GM18870 (cell line): ENCODE results near the gene ARF5.
"Not testable (repeated sequence)": the region's sequence is repeated elsewhere in the genome, so short reads cannot be mapped to it uniquely, and the experiment has no call there.

Experiments used
- ATAC-seq: cut with Tn5 transposase; IDR thresholded peaks from one replicate; pipeline ENCODE4 v1.9.1; 2021; ENCODE audit warnings: moderate library complexity; ENCODE audit not compliant: unreplicated experiment

The ARF5 gene

DNA sequence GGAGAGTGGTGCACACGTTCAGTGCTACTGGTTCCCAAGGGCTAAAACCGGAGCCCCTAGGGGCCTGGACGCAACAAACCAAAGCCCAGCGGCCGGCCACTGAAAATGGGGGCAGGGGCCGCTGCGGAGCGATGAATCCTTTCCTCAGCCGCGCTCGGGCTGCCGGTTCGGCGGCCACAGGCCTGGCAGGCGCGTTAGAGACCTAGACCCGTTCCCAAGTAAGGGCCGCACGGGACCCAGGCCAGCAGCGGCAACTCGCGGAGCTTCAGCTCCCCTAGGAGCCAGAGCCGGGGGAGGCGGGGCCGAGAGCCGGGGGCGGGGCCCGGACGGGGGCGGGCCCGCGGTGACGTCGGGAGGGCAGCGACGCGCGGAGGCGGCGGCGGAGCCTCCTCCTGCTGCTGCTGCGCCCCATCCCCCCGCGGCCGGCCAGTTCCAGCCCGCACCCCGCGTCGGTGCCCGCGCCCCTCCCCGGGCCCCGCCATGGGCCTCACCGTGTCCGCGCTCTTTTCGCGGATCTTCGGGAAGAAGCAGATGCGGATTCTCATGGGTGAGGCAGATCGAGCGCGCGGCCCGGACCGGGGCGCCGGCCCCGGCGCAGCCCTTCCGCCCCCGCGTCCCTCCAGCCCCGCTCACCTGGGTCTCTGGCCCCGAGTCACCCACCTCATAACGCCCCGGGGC is at the start of gene ARF5:
Gene ARF5 (plus strand): TSS at position 393 of the 678 bp plus-strand sequence. CDS start 88 bp downstream, at position 481.
- ATAC-seq, result peak; percentile 40

DNA sequence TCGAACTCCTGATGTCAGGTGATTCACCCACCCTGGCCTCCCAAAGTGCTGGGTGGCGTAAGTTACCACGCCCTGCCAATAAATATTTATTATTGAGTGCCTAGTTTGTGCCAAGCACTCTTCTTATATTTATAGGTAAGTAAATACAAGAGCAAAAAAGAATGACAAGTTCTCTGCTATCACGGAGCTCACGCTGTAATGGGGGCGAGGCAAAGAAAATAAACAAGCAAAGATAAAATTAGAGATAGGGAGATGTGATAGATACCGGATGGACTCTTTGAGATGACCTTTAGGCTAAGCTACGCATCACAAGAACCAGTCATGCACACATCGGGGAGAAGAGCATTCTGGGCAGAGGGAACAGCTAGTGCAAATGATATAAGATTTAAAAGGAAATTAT is 49.1 kb upstream of the ARF5 start:
- no peak for ATAC-seq

DNA sequence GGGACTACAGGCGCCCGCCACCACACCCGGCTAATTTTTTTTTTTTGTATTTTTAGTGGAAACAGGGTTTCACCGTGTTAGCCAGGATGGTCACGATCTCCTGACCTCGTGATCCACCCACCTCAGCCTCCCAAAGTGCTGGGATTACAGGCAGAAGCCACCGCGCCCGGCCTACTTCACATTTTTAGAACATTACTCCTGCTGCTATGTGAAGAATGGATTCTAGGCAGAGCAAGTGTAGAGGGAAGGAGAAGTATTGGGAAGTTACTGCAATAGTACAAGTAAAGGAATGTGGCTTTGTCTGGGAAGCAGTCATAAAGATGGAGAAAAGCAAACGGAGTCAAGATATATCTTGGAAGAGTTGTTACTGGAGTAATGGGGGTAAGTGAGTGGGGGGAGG is 47.8 kb upstream of the ARF5 start:
- not testable (repeated sequence) for ATAC-seq

DNA sequence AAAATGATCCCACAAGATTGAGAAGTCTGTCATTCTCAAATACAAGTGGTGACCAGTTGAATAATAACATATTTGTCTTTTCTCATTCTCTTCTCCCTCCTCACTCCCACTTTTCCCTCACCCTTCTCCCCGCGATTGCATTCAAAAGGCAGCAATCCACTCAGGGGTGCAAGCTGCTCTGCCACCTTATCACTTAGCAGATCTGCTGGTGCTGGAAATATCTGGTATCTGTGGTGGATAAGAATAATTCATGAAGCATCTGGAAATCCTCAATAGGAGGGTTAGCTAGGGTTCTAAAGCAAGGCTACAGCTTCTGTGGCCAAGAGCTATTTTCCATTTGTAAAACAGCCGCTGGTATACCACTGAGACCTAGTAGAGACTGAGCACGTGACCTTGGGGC is 46.7 kb upstream of the ARF5 start:
- no peak for ATAC-seq

DNA sequence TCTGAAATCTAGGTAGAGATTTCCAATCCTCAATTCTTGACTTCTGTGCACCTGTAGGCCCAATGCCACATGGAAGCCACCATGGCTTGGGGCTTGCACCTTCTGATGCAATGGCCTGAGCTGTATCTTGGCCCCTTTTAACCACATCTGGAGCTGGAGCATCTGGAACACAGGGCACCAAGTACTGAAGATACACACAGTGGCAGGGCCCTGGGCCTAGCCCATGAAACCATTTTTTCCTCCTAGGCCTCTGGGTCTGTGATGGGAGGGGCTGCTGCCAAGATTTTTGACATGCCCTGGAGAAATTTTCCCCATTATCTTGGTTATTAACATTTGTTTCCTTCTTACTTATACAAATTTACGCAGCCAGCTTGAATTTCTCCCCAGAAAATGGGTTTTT is 41.9 kb upstream of the ARF5 start:
- ATAC-seq, result no peak

DNA sequence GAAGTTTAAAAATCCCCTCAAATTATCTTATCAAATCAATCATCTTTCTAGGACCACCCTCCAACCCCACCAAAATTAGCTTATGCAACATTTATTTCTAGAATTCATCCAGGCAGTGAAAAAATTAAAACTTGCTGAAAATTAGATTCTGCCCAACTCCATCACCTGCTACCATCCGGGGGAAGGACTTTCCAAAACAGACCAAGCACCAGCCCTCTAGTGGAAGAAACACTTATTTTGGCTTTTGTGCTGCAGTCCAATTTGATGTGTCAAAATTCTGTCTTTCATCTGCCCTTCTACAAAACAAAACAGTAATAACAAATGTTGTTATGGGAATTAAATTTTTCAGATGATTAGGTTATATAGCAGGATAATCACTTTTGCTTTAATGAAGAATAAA is 38.0 kb upstream of the ARF5 start:
- ATAC-seq, result no peak

DNA sequence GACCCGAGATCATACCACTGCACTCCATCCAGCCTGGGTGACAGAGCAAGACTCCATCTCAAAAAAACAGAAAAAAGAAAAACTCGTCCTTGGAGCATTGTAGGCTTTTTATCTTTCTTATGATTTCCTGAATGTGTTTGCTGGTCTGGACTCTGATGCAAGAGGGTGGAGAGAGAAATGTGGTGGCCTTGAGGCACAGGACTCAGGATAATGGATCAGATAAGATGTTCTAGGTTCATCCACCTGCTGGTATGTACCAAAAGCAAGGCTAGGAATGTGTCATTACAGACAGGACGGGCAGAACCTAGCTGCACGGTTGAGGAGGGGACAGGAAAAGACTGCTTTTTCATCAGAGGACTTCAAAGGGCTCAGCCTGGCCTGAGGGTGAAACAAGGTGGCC is 36.3 kb upstream of the ARF5 start:
- ATAC-seq, result no peak

DNA sequence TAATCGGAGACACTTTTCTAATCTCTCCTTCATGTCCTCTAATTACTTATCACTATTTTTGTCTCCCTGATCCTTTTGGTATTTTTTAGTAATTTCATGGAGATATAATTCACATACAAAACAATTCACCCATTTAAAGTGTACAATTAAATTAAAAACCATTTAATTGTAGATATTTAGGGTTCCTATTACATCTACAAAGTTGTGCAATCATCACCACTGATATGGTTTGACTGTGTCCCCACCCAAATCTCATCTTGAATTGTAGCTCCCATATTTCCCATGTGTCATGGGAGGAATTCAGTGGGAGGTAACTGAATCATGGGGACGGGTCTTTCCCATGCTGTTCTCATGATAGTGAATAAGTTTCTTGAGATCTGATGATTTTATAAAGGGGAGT is 31.8 kb upstream of the ARF5 start:
- no peak for ATAC-seq

DNA sequence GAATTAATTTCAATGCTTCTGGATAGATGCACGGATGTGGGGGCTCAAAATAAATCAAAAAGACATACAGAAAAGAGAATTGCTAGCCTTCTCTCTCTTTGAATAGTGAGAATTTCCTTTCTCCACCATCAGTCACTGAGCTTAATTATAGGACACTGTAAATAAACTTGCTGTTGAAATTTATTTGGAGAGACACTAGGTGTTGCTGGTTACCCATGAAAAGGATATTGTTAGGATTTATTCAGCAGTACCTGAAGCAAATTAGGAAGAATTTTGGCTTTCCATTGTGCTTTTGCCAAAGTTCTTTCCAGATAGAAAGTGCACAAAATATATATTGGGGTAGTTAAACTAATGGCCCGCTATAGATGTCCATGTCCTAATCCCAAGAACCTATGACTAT is 30.4 kb upstream of the ARF5 start:
- ATAC-seq, result no peak

DNA sequence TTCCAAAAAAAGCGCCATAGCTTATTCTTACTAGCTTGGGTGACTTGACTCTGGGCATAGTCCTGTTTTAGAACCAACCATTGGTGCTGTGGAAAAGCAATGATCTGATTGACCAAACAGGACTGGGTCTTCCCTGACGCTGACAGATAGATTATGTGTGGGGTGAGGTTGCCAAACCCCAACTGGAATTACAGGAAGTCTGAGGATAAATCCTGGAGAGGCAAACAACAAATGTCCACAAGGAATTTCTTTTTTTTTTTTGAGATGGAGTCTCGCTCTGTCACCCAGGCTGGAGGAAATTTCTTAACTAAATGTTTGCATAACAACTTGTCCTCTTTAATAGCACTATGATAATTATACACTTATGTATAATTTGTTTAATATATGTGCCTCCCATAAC is 22.0 kb upstream of the ARF5 start:
- ATAC-seq, result no peak

DNA sequence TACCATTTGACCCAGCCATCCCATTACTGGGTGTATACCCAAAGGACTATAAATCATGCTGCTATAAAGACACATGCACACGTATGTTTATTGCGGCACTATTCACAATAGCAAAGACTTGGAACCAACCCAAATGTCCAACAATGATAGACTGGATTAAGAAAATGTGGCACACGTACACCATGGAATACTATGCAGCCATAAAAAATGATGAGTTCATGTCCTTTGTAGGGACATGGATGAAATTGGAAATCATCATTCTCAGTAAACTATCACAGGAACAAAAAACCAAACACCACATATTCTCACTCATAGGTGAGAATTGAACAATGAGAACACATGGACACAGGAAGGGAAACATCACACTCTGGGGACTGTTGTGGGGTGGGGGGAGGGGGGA is 20.2 kb upstream of the ARF5 start:
- not testable (repeated sequence) for ATAC-seq

DNA sequence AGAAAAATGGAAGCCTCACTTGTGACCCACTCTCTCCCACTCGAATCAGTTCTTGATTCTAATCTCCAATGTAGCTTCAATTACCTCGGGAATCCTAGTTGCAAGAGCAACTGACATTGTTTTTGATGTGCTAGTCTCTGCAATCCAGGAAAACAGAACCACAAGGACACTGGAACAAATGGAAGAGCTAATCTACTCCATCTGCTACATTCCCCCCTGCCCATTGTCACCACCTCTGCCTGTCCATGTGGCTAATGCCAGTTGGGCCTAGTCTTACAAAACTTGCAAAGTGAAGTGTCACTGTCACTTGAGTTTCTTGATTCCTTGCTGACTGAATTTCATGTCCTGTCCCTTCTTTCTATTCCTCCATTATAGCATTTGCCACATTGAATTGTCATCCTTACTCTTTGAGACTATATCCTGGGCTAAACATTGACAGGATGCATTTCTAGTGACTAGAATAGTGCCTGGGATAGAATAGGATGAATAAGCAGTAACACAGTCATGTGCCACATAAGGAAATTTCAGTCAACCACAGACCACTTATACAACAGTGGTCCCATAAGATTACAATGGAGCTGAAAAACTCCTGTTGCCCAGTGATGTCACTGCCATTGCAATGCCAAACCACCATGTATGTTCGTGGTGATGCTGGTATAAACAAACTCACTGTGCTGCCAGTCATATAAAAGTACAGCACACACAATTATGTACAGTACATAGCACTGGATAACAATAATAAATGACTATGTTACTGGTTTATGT is 16.3 kb upstream of the ARF5 start:
- no peak for ATAC-seq

DNA sequence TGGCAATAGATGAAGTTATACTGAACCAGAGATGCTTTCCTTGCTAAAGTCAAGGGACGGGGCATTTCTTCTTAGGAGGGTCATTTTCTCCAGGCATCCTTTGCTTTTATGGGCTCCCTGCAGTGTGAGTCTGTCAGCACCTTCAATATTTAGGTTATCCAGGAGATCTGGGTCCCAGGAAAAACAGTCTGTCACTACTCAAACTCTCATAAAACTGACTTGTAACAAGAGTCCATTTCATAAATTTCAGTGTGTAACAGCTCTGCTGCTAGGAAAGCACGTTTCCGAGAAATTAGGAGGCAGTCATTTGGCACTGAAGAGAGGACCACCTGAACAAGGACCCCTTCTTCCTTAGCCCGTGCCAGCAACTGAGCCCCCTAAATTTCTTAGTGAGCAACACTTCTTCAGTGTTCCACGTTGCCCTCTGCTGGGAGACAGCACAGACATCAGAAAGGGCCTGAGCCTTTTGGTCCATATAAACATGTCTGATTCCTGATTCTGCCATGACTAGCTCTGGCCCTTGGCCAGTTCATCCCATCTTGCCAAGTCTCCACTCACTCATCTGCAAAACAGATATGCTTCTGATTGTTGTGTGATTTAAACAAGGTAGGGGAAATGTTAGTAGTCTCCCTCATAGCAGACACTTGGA is 10.1 kb upstream of the ARF5 start:
- ATAC-seq, result no peak

DNA sequence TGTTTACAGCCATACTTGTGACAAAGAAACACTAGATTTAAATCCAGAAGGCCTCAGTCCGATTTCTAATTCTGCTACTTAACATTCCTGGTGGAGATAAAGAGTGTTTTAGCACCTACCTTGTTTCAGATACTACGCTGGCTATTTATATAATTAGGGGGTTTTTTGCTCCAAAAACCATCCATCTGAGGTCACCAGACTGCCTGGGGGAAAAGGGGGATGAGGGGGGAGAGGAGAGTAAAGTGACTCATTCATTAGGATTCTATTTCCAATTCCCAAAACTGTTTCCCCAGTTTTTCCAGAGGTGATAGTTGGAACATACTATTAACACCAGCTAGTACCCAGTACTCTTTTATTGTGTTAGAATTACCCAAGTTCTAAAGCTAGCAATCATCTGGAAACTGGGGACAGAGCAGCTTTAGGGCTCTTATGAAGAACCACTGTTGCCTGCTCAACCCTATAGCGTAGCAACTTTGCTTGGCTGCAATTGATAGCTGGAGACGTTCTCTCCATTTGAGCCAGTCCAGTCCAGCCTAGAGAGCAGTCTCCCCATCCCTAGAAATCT is 9.4 kb upstream of the ARF5 start:
- no peak for ATAC-seq

DNA sequence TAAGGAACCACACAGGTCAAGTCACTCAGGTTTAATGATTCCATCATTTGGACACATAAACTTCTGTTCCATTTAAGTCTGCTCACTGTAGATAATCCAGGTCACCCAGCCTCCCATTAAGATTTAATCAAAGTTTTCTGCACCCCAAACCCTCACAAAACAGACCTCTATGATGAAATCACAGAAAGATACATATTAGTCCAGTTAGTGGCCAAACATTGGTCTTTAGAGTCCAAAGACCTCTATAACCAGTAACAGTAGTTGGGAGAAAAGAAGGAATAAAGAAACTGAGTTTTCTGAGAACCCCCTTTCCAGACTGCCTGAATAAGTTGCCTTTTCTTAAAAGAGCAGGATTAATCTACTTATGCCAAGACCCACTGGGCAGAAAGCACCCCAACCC is 7.6 kb upstream of the ARF5 start:
- ATAC-seq, result no peak

DNA sequence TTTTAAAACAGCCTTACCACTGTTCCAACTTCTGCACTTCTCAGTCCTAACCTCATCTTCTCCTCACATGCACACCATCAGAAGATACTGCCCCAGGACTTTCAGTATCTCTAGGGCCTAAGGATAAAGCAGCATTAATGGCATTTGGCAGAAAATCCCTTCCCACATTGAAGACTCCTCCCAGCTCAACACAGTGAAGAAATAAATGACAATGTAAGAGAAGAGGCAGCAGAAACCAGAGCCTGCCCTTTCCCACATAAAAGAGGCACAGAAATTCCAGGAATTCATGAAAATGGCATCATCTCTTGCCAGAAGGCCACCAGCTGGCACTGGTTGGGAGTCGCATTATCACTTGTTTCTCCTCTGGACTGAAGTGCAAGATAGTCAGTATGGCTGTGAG is 6.5 kb upstream of the ARF5 start:
- no peak for ATAC-seq

DNA sequence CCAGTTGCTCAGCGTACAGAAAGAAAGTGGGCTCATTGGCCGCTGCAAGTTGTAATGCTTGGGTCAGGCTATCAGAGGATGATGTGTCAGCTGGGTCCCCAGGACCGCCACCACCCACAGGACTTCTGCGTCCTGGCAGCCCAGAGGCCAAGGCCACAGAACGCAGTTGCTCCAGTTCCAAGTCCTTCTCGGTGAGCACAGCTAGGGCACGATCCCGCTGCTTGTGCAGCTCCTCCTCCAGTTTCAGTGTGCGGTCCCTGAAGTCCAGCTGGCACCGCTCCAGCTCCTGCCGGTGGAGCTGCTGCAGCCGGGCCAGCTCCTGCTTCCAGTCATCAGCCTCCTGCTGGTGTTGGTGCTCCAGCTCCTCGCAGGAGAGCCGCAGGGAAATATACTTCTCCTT is 5.8 kb upstream of the ARF5 start:
- ATAC-seq, result no peak

DNA sequence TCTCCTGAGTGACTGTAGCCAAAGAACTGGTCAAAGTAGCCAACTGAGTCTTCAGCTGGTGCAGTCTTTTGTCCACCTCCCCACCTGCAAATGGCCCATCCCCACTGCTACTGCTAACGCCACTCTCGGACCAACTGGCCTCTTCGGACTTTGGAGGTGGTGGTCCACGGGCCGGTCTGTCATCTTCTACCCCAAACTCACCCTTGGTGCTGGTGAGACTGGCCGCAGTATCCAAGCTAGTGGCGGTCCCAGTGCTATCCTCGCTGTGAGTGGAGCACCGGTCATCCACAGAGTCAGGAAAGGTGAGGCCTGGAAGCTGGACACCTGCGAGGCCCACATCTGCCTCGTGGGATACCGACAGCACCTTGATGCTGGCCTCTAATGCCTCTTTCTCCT is 3.6 kb upstream of the ARF5 start:
- ATAC-seq, result no peak

DNA sequence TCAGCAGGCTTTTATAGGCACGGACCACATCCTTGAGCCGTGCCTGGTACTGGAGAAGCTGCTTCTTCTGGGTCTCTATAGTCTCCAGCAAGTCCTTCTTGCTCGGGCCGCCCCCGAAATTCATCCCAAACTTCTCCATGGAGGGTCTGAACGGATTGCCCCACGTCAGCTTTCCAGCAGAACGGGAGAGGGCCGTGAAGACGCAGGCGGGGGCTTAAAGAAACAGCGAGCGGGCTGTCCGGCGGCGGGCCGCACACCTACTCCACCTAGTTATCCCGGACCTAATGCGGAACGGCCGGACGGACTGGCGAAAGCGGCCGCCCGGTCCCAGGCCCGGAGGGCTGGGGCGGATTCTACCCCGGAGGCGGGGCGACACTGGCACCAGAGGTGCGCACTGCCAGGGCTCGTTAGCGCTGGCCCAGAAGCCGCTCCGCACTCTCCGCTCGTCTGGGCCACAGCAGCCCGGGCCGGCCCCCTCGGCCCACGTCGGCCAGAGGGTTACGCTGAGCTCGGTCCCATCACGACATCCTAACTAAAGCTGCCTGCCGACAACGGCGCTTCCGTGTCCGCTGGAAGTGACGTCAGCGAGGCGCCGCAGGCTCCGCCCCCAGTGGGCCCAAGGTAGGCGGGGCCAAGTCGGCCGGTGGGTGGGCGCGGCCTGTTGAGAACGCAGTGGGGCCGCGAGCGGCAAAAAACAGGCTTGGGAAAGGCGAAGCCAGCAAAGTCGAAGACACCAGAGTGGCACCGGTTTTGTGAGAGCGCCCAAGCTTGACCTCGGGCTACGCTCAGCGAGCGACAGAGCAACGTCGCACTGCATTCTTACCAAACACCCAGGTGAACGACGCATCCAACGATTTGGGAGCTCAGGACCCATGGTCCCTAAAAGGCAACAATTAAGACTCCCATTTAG is 2.9 kb upstream of the ARF5 start, which contains the start of gene GCC1:
Gene GCC1 (minus strand): TSS at position 553 of the 910 bp plus-strand sequence. CDS start 414 bp downstream, at position 139.
- ATAC-seq, result peak; percentile 82

DNA sequence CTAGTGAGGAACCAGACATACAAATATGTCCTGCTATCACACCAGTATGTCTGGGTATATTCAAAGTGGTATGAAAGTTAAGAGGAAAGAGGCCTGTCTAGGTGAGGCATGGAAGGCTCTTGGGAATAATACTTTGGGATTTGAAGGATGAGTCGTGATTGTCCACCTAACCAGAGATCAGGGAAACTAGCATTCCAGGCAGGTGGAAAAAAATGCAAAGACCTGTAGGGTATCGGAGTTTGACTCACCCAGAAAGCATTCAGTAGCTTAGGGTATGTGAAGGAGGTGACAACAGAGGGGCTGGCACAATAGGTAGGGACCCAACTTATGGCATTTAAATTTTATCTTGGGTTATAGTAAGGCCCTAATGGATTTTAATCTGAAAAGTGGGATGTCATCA is 1.9 kb upstream of the ARF5 start:
- no peak for ATAC-seq

DNA sequence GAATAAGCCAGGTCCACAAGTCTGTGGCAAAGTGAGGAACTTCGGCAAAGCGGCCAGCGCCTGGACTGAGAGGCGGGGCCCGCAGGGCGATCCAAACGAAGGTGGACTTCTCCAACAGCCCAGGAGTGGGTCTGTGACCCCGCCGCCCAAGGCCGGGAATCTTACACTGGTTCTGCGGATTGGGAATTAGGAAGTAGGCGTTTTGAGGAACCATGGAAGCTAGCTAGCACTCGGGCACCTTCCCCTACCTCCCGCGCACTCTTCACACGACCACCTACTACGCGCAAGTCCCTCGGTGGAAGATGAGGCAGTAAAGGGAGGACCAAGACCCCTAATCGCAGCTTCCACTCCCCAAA is 570 bp upstream of the ARF5 start:
- ATAC-seq, result no peak
